ENCODE results near the gene COBL. TPM values are rescaled to one million over a fixed set of nuclear protein-coding genes. Genes with fewer than 3 reads are reported as not detected.

The COBL gene
- polyA plus RNA-seq, 1 donor (not counting 4 experiments of a cell fraction or from before 2014, with no cell fraction given): 4.5 TPM

DNA sequence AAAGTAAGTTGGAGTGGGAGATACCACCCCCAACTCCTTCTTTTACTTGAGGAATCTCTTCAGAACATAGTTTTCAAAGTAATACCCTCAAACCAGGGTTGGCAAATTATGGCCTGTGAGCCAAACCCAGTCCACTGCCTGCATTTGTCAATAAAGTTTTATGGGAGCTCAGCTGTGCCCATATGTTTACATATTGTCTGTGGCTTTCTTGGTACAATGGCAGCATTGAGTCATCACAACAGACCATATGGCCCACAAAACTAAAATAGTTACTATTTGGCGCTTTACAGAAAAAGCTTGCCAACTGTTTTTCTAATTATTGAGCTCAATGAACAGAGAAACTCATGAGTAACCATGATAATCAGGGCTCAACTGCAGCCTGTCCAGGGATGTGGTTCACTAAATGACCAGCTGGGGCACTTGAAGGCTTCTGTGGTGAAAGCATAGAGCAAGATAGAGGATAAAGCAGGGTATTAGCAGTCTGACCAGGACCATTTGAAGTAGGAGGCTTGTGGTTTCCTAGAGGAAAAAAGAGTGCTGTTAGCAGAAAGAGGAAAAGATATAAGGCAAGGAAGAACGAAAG, 337.9 kb downstream of the COBL start:
- no peaks in the 10 kb centered on the region for H3K9me1 ChIP-seq (ENCODE audit: control insufficient read depth, extremely low read depth, insufficient read depth, low read length)
- H3K4me2 ChIP-seq (ENCODE audit: control insufficient read depth, extremely low read depth, insufficient read depth, low read depth, low read length): no peak overlapping the region
- no peaks in the 10 kb centered on the region for H3K9me3 ChIP-seq (ENCODE audit: control insufficient read depth, low read depth, low read length)
- no peaks in the 10 kb centered on the region for H3K79me2 ChIP-seq (ENCODE audit: control insufficient read depth, insufficient read depth, low read length)
- FAIRE-seq (no peak), DNase-seq (ENCODE audit: low read depth, low spot score) (no peak)
- TF ChIP-seq EZH2 (IDR thresholded peaks at IDR 0.05; ENCODE audit: low read length): no peak
- TF ChIP-seq, protein P1, sequence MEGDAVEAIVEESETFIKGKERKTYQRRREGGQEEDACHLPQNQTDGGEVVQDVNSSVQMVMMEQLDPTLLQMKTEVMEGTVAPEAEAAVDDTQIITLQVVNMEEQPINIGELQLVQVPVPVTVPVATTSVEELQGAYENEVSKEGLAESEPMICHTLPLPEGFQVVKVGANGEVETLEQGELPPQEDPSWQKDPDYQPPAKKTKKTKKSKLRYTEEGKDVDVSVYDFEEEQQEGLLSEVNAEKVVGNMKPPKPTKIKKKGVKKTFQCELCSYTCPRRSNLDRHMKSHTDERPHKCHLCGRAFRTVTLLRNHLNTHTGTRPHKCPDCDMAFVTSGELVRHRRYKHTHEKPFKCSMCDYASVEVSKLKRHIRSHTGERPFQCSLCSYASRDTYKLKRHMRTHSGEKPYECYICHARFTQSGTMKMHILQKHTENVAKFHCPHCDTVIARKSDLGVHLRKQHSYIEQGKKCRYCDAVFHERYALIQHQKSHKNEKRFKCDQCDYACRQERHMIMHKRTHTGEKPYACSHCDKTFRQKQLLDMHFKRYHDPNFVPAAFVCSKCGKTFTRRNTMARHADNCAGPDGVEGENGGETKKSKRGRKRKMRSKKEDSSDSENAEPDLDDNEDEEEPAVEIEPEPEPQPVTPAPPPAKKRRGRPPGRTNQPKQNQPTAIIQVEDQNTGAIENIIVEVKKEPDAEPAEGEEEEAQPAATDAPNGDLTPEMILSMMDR (optimal IDR thresholded peaks at IDR 0.05 in 1 of 3, IDR thresholded peaks at IDR 0.05 in 1 of 3, conservative IDR thresholded peaks at IDR 0.05 in 1 of 3; ENCODE audit: extremely low read depth in 1 of 3, insufficient read depth in 2 of 3, low read length in 3 of 3): no peak
- dilution Hi-C loops (cut with MboI; ENCODE audit: extremely low pct_ligation_motif_present, low sequenced_read_pairs): no loop called here
- no peak overlapping the region for H2AFZ ChIP-seq (ENCODE audit: control insufficient read depth, low read length)
- H3K9ac ChIP-seq (ENCODE audit: control insufficient read depth, extremely low read depth, insufficient read depth, low read length): no peak overlapping the region
- no peaks in the 10 kb centered on the region for H3K4me1 ChIP-seq (ENCODE audit: control insufficient read depth, extremely low read depth, insufficient read depth, low read length)
- H4K20me1 ChIP-seq (ENCODE audit: control insufficient read depth, extremely low read depth, insufficient read depth, low read length): no peaks in the 10 kb centered on the region
- peaks cover 3% of the 10 kb centered on the region for H3K27me3 ChIP-seq (ENCODE audit: control insufficient read depth, extremely low read depth, insufficient read depth, low read length)
- H3K4me3 ChIP-seq (ENCODE audit: control insufficient read depth in 2 of 3, extremely low read depth in 1 of 3, insufficient read depth in 2 of 3, low read depth in 1 of 3, low read length in 3 of 3): no peak overlapping the region
- H3K36me3 ChIP-seq (ENCODE audit: control insufficient read depth in 2 of 2, extremely low read depth in 1 of 2, insufficient read depth in 2 of 2, low read length in 2 of 2): no peaks in the 10 kb centered on the region
- H3K27ac ChIP-seq (ENCODE audit: control insufficient read depth, insufficient read depth, low read length): no peak overlapping the region

DNA sequence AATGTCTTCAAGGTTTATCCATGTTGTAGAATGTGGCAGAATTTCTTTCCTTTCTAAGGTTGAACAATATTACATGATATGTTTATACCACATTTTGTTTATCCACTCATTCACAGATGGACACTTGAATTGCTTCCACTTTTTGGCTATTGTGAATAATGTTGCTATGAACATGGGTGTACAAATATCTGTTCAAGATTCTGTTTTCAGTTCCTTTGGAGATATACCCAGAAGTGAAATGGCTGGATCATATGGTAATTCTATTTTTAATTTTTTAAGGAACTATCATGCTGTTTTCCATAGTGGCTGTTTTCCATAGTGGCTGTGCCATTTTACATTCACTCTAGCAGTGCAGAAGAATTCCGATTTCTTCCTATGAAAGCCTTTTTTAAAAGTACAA, 339.2 kb downstream of the COBL start:
- Histone ChIP-seq H3K79me2 (ENCODE audit: control insufficient read depth, insufficient read depth, low read length) (no peaks in the 10 kb centered on the region), H2AFZ (ENCODE audit: control insufficient read depth, low read length) (no peak overlapping the region), H3K27me3 (ENCODE audit: control insufficient read depth, extremely low read depth, insufficient read depth, low read length) (peaks cover 3% of the 10 kb centered on the region), H3K4me3 (ENCODE audit: control insufficient read depth in 2 of 3, extremely low read depth in 1 of 3, insufficient read depth in 2 of 3, low read depth in 1 of 3, low read length in 3 of 3) (no peak overlapping the region), H3K4me1 (ENCODE audit: control insufficient read depth, extremely low read depth, insufficient read depth, low read length) (no peaks in the 10 kb centered on the region), H3K9ac (ENCODE audit: control insufficient read depth, extremely low read depth, insufficient read depth, low read length) (no peak overlapping the region), H3K27ac (ENCODE audit: control insufficient read depth, insufficient read depth, low read length) (no peak overlapping the region), H3K9me1 (ENCODE audit: control insufficient read depth, extremely low read depth, insufficient read depth, low read length) (no peaks in the 10 kb centered on the region), H3K9me3 (ENCODE audit: control insufficient read depth, low read depth, low read length) (no peaks in the 10 kb centered on the region), H3K36me3 (ENCODE audit: control insufficient read depth in 2 of 2, extremely low read depth in 1 of 2, insufficient read depth in 2 of 2, low read length in 2 of 2) (no peaks in the 10 kb centered on the region), H3K4me2 (ENCODE audit: control insufficient read depth, extremely low read depth, insufficient read depth, low read depth, low read length) (no peak overlapping the region), H4K20me1 (ENCODE audit: control insufficient read depth, extremely low read depth, insufficient read depth, low read length) (no peaks in the 10 kb centered on the region)
- FAIRE-seq (no peak), DNase-seq (ENCODE audit: low read depth, low spot score) (no peak)
- dilution Hi-C loops (cut with MboI; ENCODE audit: extremely low pct_ligation_motif_present, low sequenced_read_pairs): no loop called here
- TF ChIP-seq, protein P1 (optimal IDR thresholded peaks at IDR 0.05 in 1 of 3, IDR thresholded peaks at IDR 0.05 in 1 of 3, conservative IDR thresholded peaks at IDR 0.05 in 1 of 3; ENCODE audit: extremely low read depth in 1 of 3, insufficient read depth in 2 of 3, low read length in 3 of 3): no peak
- TF ChIP-seq EZH2 (IDR thresholded peaks at IDR 0.05; ENCODE audit: low read length): no peak
